Coronary artery (tissue), 2 donors: Measurements from ENCODE around the gene TMEM132C.

Source experiments
- DNase-seq: peaks from one replicate; pipeline ENCODE4 v3.0.0-alpha.2; 2017; ENCODE audit warnings: low spot score
- H3K27ac ChIP-seq, 2 donors: fragments of 200-600 bp; sonication (generic); one replicate each; pipeline ENCODE4 v1.5.1; 2016 to 2019
- H3K4me3 ChIP-seq: fragments of 200-600 bp; sonication (generic); 2 replicates; pipeline ENCODE4 v1.5.1; 2016; ENCODE audit warnings: mild to moderate bottlenecking, moderate library complexity
- CTCF ChIP-seq: fragments of 200-600 bp; sonication (generic); IDR thresholded peaks from one replicate; pipeline ENCODE4 v1.5.1; 2019; ENCODE audit warnings: antibody characterized with exemption

TMEM132C gene

GRCh38 chr12:128442096-128442495 is 175.1 kb downstream of the TMEM132C start:
- no peak for TF ChIP-seq CTCF
- H3K4me3 ChIP-seq: no peak overlapping the region
- H3K27ac ChIP-seq: no peak overlapping the region
- DNase-seq: no peak

GRCh38 chr12:128444598-128444997 is 177.6 kb downstream of the TMEM132C start:
- no peak overlapping the region for H3K27ac ChIP-seq
- no peak for DNase-seq
- H3K4me3 ChIP-seq: no peak overlapping the region
- no peak for TF ChIP-seq CTCF

GRCh38 chr12:128445415-128446127 is 178.6 kb downstream of the TMEM132C start:
- Histone ChIP-seq H3K27ac (no peak overlapping the region), H3K4me3 (no peak overlapping the region)
- DNase-seq: no peak
- TF ChIP-seq CTCF: no peak

GRCh38 chr12:128449146-128449894 is 182.3 kb downstream of the TMEM132C start:
- no peak overlapping the region for H3K27ac ChIP-seq
- TF ChIP-seq CTCF: no peak
- DNase-seq: no peak
- no peak overlapping the region for H3K4me3 ChIP-seq

- DNase-seq: no peak
- H3K27ac ChIP-seq: no peak overlapping the region
- no peak for TF ChIP-seq CTCF
- no peak overlapping the region for H3K4me3 ChIP-seq
These were observed 183.8 kb downstream of the TMEM132C start for GRCh38 chr12:128450810-128451209.

GRCh38 chr12:128455851-128456250 is 188.9 kb downstream of the TMEM132C start:
- Histone ChIP-seq H3K27ac (no peak overlapping the region), H3K4me3 (no peak overlapping the region)
- no peak for TF ChIP-seq CTCF
- no peak for DNase-seq

GRCh38 chr12:128456922-128457321 is 190.0 kb downstream of the TMEM132C start:
- no peak for TF ChIP-seq CTCF
- H3K27ac ChIP-seq: no peak overlapping the region
- no peak overlapping the region for H3K4me3 ChIP-seq
- no peak for DNase-seq
